ENCODE results near the gene GPR45.

Gene GPR45, protein sequence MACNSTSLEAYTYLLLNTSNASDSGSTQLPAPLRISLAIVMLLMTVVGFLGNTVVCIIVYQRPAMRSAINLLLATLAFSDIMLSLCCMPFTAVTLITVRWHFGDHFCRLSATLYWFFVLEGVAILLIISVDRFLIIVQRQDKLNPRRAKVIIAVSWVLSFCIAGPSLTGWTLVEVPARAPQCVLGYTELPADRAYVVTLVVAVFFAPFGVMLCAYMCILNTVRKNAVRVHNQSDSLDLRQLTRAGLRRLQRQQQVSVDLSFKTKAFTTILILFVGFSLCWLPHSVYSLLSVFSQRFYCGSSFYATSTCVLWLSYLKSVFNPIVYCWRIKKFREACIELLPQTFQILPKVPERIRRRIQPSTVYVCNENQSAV

DNA sequence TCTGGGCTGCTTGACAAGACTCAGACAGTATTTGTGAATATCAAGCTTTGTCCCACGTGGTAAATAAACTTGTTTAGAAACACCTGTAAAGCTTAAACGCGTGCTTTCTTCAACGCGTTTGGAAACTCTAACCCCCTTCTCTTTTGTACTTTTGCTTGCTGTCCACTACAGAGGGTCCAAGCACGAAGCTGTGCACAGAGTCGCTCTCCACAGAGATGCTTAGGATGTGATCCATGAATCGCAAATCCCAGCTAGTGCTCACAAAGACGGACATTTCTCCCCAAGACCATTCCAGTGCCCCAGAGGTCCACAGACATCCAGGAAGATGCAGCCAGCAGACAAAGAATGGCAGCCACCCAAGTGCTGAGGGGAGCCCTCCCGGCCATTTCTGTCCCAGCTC, at the start of gene GPR45:
TSS of gene GPR45 (plus strand) at position 301 of the 400 bp plus-strand sequence. CDS start 116 bp downstream, outside the sequence.
- H3K4me3 ChIP-seq (ENCODE audit: low read depth in 1 of 2, low read length in 1 of 2), result no peak within 1 kb of the TSS
- TF ChIP-seq, protein P1, sequence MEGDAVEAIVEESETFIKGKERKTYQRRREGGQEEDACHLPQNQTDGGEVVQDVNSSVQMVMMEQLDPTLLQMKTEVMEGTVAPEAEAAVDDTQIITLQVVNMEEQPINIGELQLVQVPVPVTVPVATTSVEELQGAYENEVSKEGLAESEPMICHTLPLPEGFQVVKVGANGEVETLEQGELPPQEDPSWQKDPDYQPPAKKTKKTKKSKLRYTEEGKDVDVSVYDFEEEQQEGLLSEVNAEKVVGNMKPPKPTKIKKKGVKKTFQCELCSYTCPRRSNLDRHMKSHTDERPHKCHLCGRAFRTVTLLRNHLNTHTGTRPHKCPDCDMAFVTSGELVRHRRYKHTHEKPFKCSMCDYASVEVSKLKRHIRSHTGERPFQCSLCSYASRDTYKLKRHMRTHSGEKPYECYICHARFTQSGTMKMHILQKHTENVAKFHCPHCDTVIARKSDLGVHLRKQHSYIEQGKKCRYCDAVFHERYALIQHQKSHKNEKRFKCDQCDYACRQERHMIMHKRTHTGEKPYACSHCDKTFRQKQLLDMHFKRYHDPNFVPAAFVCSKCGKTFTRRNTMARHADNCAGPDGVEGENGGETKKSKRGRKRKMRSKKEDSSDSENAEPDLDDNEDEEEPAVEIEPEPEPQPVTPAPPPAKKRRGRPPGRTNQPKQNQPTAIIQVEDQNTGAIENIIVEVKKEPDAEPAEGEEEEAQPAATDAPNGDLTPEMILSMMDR (IDR thresholded peaks at IDR 0.05), result no peak
- H3K27ac ChIP-seq, result no peak within 1 kb of the TSS
- no peaks in the 10 kb centered on the region for H3K36me3 ChIP-seq
- no peaks in the 10 kb centered on the region for H3K9me3 ChIP-seq
- peaks cover 0 to 7% of the 10 kb centered on the region in 2 experiments for H3K4me1 ChIP-seq (ENCODE audit: control insufficient read depth in 1 of 2, insufficient read depth in 1 of 2, low read depth in 1 of 2, low read length in 1 of 2)
- peaks cover 20% of the 10 kb centered on the region for H3K27me3 ChIP-seq

DNA sequence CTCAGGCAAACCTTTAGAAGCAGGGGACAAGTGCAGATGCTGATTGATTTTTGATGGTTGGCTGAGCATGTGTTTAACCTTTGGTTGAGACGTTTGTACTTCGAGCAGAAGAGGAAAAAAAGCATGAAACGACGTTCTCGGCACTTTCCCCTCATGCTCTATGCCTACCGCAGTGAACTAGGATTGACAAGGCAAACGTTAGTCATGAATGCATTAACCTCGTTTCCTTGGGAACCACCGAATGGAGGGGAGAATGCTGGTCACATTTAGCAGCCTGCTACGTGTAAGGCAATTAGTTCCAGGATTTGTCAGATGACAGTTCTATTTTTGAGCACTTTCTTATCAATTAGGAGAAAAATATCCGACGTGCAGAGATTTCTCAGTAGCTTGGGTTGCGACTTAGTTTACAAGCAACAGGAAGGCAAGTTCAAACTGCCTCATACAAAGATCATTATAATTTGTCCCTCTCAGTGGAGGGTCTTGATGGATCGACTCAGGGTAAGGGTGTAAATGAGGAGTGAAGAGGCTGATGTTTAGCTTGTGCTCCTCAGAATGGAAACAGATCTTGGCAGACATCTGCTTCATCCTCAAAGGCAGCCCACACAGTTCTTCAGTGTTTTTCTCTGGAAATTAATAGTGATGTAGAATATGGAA, 47.4 kb upstream of the GPR45 start:
- no peaks in the 10 kb centered on the region for H3K27me3 ChIP-seq
- H3K27ac ChIP-seq, result no peak overlapping the region
- TF ChIP-seq, protein P1 (IDR thresholded peaks at IDR 0.05), result no peak
- H3K36me3 ChIP-seq, result no peaks in the 10 kb centered on the region
- H3K4me3 ChIP-seq (ENCODE audit: low read depth in 1 of 2, low read length in 1 of 2), result no peak overlapping the region
- no peaks in the 10 kb centered on the region for H3K4me1 ChIP-seq (ENCODE audit: control insufficient read depth in 1 of 2, insufficient read depth in 1 of 2, low read depth in 1 of 2, low read length in 1 of 2)
- no peaks in the 10 kb centered on the region for H3K9me3 ChIP-seq

DNA sequence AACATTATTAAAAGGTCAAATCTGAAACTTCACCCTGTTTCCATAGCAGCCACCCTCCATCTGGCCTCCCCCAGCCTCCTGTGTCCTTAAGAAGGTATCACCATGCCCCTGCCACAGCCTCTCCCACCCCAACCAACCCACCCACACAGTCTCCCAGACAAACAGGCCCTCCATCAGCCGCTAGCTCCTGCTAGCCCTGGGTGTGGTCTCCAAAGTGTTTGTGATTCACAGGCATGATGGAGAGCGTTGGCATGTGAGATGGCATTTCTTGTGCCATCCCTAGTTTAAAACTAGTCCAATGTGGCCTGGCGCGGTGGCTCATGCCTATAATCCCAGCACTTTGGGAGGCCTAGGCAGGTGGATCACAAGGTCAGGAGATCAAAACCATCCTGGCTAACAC, 44.9 kb upstream of the GPR45 start:
- Histone ChIP-seq H3K36me3 (no peaks in the 10 kb centered on the region), H3K9me3 (no peaks in the 10 kb centered on the region)
- TF ChIP-seq, protein P1 (IDR thresholded peaks at IDR 0.05), result no peak

DNA sequence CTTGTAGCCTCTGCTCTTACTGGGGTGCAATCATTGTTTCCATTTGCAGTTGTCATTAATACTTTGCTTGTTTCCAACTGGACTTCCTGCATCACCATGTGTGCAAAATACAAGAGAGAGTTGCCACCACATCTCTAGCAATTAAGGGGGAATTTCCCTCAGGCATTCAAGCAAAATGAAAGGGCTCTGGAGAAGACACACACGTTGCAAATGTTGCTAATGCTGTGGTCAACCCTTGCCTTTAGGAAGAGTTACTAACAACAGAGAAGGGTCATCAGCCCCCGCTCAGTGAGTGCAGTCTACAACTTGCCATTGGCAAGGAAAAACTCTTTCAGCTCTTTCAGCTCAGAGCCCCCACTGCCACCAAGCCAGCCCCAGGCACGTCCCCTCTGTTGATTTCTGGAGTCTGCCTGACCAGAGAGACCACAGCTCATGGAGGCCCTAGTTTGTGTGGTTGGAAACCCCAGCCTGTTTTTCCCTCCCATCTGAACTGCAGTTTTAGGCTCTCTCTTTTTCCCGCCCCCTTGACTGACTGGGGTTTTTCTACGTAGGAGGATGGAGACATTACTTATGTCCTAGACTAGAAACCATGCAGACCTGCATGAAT, 25.9 kb upstream of the GPR45 start:
- Histone ChIP-seq H3K4me3 (ENCODE audit: low read depth in 1 of 2, low read length in 1 of 2) (no peak overlapping the region), H3K27ac (no peak overlapping the region), H3K4me1 (ENCODE audit: control insufficient read depth in 1 of 2, insufficient read depth in 1 of 2, low read depth in 1 of 2, low read length in 1 of 2) (no peaks in the 10 kb centered on the region), H3K36me3 (no peaks in the 10 kb centered on the region), H3K27me3 (no peaks in the 10 kb centered on the region), H3K9me3 (no peaks in the 10 kb centered on the region)
- TF ChIP-seq, protein P1 (IDR thresholded peaks at IDR 0.05), result no peak

More for the DNA sequence above, 44.9 kb upstream of the GPR45 start:
- Histone ChIP-seq H3K27me3 (no peaks in the 10 kb centered on the region), H3K4me3 (ENCODE audit: low read depth in 1 of 2, low read length in 1 of 2) (no peak overlapping the region), H3K27ac (no peak overlapping the region), H3K4me1 (ENCODE audit: control insufficient read depth in 1 of 2, insufficient read depth in 1 of 2, low read depth in 1 of 2, low read length in 1 of 2) (no peaks in the 10 kb centered on the region)

DNA sequence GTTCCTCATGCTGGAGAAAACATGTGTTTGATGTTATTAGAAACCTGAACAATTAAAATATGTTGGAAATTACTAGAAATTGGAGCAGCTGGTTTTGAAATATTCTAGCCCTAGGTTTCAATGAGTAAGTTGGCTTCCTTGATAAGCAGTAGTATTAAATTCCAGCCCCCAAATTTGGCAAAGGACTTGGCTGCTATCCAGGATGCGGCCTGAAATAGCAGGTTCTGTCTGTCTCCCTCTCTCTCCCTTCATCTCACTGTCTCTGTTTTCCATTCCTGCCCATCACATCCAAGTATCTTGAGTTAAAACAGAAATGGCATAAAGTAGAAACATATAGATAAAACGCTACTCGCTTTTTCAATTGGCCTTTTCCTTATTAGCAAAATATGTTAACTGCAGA, 20.9 kb upstream of the GPR45 start:
- no peak overlapping the region for H3K4me3 ChIP-seq (ENCODE audit: low read depth in 1 of 2, low read length in 1 of 2)
- no peaks in the 10 kb centered on the region for H3K36me3 ChIP-seq
- TF ChIP-seq, protein P1 (IDR thresholded peaks at IDR 0.05), result no peak
- no peaks in the 10 kb centered on the region for H3K9me3 ChIP-seq
- no peaks in the 10 kb centered on the region for H3K27me3 ChIP-seq
- H3K4me1 ChIP-seq (ENCODE audit: control insufficient read depth in 1 of 2, insufficient read depth in 1 of 2, low read depth in 1 of 2, low read length in 1 of 2), result no peaks in the 10 kb centered on the region
- no peak overlapping the region for H3K27ac ChIP-seq
